Measurements from ENCODE around the gene SUPT20H. TPM values are rescaled to one million over a fixed set of nuclear protein-coding genes. Genes with fewer than 3 reads are reported as not detected.

Gene SUPT20H
- total RNA-seq, result 57.9 TPM

DNA sequence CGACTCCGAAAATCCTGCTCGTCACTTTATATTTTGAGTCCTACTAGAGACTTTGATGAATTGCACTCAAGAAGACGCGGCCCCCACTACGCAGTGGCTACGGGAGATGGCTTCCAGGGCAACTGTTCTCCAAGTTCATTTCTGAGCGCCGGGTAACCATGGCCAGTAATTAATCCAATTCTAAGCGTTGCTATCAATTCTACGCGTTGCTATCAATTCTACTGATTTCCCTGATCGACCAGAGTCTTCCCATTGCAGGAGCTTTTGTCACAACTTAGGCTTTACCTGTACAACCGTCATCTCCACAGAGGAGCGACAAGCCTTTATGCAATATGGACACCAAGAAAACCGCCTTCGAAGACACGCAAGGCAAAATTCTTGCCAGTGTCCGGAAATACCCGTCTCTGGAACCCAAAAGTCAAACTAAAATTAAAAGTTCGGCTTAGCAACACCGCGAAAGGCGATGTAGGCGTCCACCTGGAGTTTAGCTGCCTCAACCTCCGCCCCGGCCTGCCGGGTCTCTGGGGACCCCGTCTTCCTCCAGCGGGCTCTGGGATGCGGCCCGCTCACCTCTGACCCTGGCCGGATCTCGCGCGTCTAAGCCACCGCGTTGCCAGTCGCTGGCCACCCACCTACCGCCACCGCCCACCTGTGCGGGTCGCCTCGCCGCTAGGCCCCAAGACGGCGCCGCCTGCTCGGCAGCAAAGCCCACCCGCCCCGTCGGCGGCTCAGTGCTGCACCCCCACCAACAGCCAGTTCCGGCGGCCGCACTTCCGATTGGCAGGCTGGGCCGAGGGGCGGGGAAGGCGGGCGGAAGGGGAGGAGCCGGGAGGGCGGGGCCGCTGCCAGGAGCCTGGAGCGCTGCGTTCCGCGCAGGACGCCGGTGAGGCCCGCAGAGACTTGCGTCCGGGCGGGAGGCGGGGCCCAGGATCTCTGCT is at the start of gene SUPT20H:
Gene SUPT20H, minus strand, starts transcription at position 779 of the 938 bp plus-strand sequence. CDS start 8,198 bp downstream, outside the sequence.
- peak; percentile 90 for DNase-seq

DNA sequence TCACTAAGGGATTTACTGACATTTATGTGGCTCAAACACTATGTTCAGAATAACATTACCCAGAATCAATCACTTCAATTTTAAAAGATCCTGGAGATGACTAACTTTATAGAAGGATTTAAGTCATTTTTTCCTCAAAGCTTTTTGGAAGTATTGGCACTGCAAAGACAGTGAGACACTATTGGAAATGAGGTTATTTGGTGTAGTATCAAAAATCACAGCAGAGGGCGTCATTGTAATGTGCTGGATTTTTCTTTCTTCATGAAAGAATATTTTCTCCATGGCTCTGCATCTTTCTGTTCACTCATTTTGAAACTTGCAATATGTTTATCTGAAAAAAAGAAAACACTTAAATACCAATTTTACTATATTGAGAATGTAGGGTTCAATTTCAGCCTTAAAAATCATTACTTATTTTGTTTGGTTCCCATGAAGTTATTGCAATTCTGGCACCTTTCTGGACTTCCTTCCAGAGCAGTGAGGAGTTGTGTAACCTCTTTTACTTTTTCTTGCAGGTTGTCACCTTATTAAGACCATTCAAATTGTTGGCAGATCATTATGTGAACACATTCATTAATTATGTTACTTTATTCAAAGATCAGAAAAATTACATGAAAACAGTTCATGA is 49.7 kb upstream of the SUPT20H start:
- DNase-seq, result peak; percentile 92

DNA sequence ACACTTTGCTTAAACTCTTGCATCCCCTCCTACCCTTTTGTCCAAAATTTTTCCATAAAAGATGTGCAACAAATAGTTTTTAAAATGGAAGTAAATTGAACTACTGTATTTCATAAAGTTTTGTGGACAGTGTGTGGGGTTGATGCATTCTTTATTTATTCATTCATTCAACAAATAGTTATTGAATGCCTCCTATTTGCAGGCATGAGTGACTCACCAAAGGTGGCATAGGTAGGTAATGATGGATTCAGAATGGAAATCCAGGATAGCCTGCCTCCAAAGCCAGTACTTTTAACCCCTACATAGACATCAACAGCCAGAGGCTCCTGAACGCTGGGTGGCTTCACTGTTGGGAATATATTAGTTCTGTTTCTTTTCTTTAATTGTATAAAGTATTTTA is 48.4 kb upstream of the SUPT20H start:
- no peak for DNase-seq

DNA sequence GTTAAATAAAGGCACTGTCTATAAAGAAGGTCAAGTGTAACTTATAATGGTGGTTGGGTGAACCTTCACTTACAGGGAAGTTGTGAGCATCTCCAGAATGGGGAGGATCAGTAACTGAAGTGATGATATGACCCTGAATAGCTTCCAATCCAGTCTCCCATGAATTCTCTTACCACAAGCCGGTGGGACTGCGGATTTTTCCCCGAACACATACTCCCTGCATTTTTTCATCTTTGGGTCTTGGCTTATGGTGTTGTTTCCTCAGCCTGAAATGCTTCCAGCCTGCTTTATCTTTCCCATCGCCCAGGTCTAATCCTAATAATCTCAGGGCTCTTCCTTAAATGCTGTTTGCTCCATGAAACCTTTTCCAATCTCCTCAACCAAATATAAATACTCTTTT is 48.0 kb upstream of the SUPT20H start:
- DNase-seq, result no peak

DNA sequence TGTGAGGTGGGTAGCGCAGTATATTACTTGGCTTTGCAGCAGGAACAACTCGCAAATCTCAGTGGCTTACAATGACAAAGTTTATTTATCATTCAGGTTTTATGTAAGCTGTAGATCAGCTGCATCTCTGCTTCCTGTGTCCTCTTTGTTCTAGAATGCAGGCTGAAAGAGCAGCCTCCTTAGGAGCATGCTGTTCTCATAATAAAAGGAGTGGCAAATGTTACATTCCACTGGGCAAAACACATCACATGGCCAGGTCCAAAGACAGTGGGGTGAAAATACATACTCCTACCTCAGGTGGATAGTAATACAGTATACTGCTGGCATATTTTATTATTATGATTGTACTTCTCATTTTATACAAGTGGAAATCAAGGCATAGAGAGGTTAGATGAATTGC is 47.2 kb upstream of the SUPT20H start:
- no peak for DNase-seq

DNA sequence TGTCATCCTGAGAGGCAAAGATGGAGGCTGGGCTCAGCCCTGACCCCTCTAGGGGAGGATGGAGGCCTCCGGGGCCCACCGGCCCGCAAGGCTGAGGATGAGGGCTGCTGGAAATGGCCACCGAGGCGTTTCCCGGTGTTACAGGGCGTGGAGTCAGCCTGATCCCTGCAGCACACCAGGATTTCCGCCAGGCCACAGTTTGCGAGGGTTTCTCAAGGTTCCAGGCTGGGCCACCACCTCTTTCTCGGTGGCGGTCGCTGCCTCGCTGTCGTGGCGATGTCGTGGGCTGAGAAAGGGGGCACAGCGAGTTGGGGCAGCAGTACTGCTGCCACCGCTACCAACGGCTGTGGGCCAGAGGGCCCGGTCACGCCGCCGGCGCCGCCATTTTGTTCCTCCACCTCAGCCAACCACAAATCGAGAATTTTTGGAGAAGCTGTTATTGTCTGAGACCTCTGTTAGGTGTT is 45.8 kb upstream of the SUPT20H start, which contains the start of gene CSNK1A1L:
Gene CSNK1A1L, minus strand, starts transcription at position 414 of the 464 bp plus-strand sequence. Its CDS starts 408 bp downstream, at position 6.
- DNase-seq, result no peak

DNA sequence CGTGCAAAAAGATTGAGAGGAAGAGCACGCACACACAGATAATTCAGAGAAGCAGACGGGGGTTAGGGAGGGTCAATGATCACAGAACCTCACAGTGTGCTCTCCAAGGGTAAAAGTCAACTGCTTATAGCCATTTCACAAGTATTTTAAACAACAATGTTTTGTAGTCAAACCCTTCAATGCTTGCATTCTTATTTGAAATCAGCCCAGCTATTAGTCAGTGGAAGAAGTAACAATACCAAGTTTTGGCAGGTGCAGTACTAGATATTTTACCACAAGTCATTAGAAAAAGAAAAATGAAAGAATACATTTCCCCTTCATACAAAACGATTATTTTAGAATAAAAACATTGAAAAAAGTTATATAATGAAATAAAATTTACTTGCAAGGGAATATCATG is 43.4 kb upstream of the SUPT20H start:
- DNase-seq, result no peak

DNA sequence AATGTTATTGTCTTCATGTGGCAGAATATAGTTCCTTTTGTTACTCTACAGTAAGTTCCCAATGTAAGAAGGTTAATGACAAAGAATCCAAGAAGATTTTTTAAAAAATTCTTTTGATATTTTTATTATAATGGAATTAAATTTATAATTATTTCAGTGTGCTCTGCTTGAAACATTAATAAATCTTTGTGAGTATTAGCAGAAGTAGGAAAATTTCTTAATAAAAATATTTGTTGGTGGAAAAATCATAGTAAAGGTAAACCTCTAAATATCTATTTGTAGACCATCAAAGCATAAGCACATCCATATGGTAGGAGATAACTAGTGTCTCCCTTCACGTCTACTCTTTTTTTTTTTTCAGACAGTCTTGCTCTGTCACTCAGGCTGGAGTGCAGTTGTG is 41.7 kb upstream of the SUPT20H start:
- DNase-seq, result no peak

DNA sequence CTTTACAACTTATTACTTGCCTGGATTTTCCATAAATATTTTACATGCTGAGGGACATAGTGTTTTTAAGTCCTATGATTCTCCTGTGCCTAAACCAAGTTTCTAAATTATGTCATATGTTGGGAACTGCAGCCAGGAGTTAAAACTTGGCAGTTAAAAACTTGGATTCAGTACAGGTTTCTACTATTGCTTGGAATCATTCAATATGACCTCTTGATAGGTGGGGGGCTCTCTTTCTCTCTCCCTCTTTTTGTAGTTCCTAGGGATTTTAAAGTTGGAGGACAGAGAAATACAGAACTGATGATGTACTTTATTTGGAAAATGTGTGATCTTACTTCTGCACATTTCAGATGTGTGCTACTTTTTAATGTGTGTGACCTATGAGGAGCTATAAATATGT is 41.2 kb upstream of the SUPT20H start:
- peak; percentile 94 for DNase-seq

DNA sequence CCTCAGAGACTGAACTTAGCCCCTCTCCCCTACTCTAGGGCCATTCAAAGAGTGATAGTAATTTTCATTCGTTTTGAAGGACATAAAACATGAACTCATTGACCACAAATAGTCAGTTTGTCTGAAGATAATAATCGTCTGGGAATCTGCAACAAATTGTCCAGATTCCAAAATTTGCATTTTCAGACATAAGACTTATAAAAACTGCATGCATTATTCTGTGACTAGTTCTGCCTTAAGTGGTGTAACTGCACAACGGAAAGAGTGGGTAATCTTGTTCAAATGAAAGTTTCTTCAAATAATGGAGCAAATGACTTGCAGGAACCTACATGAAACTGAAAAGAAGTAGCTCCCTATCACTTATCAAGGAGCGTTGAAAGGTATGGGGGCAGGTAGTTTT is 37.6 kb upstream of the SUPT20H start:
- no peak for DNase-seq

DNA sequence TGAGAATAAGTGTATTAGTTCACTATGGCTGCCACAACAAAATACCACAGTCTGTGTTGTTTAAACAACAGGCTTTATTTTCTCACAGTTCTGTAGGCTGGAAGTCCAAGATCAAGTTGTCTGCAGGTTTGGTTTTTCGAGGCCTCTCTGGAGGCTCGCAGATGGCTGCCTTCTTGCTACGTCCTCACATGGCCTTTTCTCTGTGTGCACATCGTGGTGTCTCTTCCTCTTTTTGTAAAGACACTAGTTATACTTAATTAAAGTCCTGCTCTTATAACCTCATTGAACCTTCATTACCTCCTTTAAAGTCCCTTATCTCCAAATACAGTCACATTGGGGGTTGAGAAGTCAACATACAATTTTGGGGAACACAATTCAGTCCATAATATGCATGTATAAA is 35.4 kb upstream of the SUPT20H start:
- no peak for DNase-seq

DNA sequence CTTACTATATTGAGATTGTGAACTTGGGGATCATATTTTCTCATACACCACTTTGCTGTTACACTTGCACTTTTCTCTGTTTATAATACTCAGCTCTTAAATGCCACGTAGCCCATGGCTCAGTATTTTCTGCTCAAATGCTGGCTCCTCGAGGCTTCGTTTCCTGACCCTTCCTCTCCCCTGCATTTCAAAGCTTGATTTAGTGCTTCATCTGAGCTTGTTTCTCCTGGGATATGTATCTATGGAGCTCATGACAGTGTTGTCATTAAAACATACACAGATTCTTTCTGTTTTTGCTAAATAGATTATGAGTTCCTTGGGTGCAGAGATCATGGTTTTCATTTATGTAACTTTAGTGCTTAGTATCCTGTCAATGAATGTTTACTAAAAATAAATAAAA is 34.6 kb upstream of the SUPT20H start:
- DNase-seq, result no peak

DNA sequence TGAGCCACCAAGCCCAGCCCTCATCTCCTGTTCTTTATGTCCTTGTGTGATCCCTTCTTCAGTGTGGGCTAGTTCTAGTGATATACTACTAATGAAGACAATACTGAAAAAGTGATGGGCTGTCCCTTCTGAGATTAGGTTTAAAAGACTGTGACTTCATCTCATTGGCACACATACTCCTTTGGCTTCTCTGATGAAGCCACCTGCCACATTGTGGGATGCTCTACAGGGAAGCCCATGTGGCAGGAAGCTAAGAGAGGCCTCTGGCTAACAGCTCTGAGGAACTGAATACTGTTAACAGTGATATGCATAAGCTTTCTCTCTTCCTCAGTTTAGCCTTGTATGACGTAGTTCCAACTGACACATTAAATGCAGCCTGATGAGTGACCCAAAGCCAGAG is 32.3 kb upstream of the SUPT20H start:
- DNase-seq, result no peak

DNA sequence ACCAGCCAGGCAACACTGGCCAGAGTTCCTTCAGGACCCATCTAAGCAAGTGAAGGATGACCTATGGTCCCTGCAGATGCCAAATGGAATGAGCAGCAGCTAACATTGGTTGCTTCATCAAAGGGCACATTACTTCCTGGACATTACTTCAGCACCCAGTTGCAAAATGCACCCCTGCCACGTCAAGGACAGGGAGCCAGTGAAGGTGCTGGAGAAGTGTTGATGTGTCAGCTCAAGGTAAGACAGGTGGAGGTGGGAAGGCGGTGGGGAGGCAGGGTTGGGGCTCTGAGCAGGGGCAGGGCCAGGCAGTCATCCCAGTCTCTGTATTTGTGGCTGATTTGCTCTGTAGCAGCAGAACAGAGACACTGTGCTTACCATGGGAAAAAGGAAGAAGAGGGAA is 31.4 kb upstream of the SUPT20H start:
- DNase-seq, result no peak

DNA sequence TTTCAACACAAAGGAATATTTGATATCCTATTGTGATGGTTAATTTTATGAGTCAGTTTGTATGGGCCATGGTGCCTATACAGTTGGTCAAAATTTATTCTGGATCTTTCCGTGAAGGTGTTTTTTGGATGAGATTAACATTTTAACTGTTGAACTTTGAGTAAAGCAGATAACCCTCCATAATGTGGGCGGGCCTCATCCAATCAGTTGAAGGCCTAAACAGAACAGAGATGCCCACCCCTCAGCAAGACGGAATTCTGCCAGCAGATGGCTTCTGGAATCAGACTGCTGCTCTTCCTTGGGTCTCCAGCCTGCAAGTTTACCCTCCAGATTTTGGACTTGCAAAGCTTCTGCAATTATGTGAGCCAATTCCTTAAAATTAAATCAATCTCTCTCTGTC is 30.0 kb upstream of the SUPT20H start:
- DNase-seq, result no peak

DNA sequence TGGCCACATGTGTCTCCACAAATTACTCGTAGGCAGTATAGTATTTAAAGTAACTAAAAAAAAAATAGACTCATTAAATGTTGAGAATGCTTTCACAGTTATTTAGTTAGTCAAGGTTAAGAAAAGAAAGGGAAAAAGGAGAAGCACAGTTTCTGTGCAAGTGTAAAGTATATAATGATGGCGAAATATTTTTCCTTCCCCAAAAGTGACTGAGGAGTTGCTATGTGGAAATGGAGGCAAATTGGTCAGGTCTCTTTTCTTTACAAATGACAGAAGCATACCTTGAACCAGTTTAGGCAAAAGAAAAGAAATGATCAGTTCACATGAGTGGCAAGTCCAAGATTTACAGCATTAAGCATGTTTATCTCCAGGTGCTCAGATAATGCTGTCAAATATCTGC is 28.0 kb upstream of the SUPT20H start:
- DNase-seq, result no peak

DNA sequence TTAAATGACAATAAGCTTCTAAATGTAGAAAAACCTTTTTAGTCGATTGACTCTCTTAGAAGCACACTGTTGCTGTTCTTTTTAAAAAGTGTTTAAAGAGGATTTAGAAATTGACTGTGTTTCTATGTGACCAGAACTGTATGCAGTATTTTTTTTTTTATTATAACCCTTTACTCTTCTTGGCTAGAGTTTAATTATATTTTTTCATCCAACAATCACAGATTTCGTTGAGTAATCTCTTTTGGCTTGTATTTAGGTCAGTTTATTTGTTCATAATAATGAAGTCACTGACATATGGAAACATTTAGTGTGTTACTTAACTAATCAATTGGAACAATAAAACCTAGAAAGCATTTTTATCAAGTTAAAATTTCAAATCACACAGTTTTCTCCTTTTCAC is 26.1 kb upstream of the SUPT20H start:
- DNase-seq, result peak; percentile 74

DNA sequence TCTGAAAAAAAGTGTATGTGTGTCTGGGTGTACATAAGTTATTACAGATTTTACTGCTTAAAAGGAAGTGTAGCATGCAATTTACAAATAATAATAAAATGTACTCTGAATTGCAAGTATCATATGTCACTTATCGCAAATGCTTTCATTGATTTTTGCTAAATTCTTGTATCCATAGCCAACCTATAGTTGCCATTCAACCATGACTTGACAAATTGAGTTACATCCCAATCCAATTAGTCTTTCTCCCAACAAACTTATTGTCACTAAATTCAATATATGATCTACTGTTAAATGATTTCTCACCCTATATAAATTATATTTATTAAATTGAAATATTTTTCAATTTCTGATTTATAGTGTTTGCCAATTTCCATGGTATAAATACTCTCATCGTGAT is 17.3 kb upstream of the SUPT20H start:
- DNase-seq, result no peak

DNA sequence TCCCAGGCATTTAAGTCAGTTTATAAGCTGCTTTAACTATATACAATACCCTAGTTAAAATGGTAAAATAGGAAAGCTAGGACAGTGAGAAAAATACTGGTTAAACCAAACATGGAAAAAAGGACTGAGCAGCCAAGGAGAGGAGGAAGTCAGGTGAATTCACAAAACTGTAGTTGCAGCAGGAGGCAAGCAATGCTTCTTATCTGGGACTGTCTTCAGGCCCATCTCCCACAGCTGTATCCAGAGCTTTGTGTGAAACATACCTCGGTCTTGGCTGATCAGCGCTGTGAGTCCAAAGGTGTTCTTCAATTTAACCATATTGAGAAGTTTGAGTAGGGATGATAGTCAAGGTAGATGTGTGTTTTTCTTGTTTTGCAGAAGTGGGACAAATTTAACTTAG is 15.7 kb upstream of the SUPT20H start:
- no peak for DNase-seq

DNA sequence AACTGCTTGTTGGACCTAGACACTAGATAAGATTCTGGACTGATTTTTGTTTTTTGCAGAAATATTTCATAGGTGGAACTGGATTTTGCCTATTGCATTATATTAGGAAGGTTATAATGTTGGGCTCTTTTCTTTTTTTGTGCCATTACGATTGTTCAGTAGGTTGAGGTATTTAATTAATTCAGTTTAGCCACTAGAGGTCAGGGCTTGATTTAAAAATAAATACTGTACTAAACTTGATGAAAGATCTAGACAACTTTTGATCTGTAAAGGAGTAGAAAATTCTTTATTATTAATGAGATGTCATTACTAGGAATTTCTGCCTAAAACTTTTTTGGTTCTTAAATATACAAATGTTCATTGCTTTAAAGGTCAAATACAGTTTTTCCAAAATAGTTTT is 15.2 kb upstream of the SUPT20H start:
- peak; percentile 33 for DNase-seq

DNA sequence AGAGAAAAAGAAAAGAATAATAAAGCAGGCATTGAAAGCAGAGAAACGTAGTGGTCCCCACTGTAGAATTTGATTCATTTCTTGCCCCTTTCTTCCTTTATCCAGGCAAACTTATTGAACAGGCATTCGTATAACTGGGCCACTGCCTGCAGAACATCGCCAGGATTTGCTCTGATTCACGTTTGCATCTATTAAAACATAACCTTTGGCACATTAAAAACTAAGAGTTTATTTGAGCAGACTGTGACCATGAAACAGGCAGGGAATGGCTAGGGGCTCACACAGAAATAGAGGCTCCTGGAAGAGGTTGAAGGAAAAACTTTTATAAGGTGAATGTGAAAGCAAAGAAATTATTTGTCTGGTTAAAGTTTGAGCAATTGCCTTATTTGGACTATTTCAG is 12.5 kb upstream of the SUPT20H start:
- no peak for DNase-seq

DNA sequence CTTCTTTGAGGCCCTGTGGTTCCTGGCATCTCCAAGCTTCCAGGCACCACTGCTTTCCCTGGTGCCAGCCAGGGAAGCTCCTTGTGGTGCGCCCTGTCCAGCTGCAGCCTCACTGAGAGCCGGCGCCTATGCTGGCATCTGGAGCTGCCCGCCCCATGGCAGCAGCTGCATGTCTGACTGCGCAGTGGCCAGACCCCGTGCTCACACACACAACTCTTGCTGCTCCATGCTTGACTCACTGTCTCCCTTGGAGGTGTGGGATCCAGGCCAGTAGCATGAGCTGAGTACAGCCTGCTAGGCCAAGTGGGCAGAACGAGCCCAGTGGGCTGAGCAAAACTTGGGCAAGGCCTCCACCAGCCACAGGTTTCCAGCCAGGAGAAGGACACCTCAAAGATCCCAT is 11.5 kb upstream of the SUPT20H start:
- DNase-seq, result no peak

DNA sequence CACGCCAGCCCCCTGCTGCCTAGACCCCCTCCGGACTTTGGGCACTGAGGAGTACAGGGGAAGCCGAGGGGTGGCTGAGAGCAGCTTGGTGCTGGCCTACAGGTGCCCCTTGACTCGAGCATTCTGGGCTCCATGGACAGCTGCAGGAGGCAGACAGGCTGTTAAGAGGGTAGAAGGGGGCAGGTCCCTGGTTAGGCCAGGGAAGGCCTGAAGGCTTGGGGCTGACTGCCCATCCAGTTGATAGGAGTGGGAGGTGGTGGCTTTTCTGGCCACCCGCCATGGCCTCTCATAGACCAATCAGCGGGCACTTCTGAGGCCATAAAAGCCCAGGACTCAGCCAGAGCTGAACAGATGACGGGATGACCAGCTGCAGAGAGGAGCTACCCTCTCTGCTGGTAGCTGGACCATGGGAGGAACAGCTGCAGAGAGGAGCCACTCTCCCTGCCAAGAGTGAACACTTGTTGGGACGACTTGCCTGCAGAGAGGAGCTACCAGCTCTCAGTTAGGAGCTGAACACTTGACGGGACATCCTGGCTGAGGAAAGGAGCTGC is 10.7 kb upstream of the SUPT20H start:
- no peak for DNase-seq

Data from skin of body (tissue), 2 donors.